H9 (cell line): Measurements from ENCODE around the gene MTG1. TPM values are rescaled to one million over a fixed set of nuclear protein-coding genes. Genes with fewer than 3 reads are reported as not detected.
A peak's percentile ranks its signal among the peaks of the same experiment; 100 is the strongest.

Experiments
- DNase-seq: peaks from one replicate; pipeline ENCODE4 v3.0.0-alpha.2; 2017
- H2AFZ ChIP-seq: one replicate; pipeline ENCODE4 v1.6.1; 2013; ENCODE audit warnings: mild to moderate bottlenecking, low read length, control low read depth, moderate library complexity
- H2AK5ac ChIP-seq: 2 replicates; pipeline ENCODE4 v1.6.1; 2013; ENCODE audit warnings: low read length, control low read depth, mixed read lengths; ENCODE audit not compliant: insufficient read length
- H2BK120ac ChIP-seq: one replicate; pipeline ENCODE4 v1.6.1; 2013; ENCODE audit warnings: low read depth, mild to moderate bottlenecking, low read length, control low read depth, inconsistent platforms; ENCODE audit not compliant: poor library complexity, severe bottlenecking
- H2BK12ac ChIP-seq: 2 replicates; pipeline ENCODE4 v1.6.1; 2013; ENCODE audit warnings: low read length, control low read depth, mixed read lengths, low read depth; ENCODE audit not compliant: insufficient read length
- H2BK15ac ChIP-seq: 2 replicates; pipeline ENCODE4 v1.6.1; 2013; ENCODE audit warnings: low read depth, low read length, control low read depth
- H2BK20ac ChIP-seq: one replicate; pipeline ENCODE4 v1.6.1; 2013; ENCODE audit warnings: low read depth, mild to moderate bottlenecking, low read length, control low read depth, inconsistent platforms; ENCODE audit not compliant: poor library complexity, severe bottlenecking
- H2BK5ac ChIP-seq: 2 replicates; pipeline ENCODE4 v1.6.1; 2013; ENCODE audit warnings: low read length, control low read depth, mixed read lengths; ENCODE audit not compliant: insufficient read length
- H3K14ac ChIP-seq: 2 replicates; pipeline ENCODE4 v1.6.1; 2013; ENCODE audit warnings: low read length, control low read depth; ENCODE audit not compliant: insufficient read depth
- H3K18ac ChIP-seq: 2 replicates; pipeline ENCODE4 v1.6.1; 2013; ENCODE audit warnings: low read depth, mild to moderate bottlenecking, mixed read lengths, low read length, control low read depth; ENCODE audit not compliant: insufficient read length
- H3K23ac ChIP-seq: 2 replicates; pipeline ENCODE4 v1.6.1; 2013; ENCODE audit warnings: low read length, control low read depth, mixed read lengths, low read depth; ENCODE audit not compliant: insufficient read length
- H3K23me2 ChIP-seq: 2 replicates; pipeline ENCODE4 v1.6.1; 2013; ENCODE audit warnings: low read depth, mild to moderate bottlenecking, mixed read lengths, low read length, control low read depth; ENCODE audit not compliant: insufficient read length, poor library complexity, severe bottlenecking
- H3K27ac ChIP-seq: 2 replicates; pipeline ENCODE4 v1.5.1; 2013; ENCODE audit warnings: low read length, control low read depth, mixed read lengths, low read depth; ENCODE audit not compliant: insufficient read length
- H3K27me3 ChIP-seq: 2 replicates; pipeline ENCODE4 v1.6.1; 2013; ENCODE audit warnings: low read length, control low read depth, inconsistent platforms; ENCODE audit not compliant: insufficient read depth
- H3K4ac ChIP-seq: 2 replicates; pipeline ENCODE4 v1.6.1; 2013; ENCODE audit warnings: low read depth, mild to moderate bottlenecking, control low read depth, inconsistent platforms, low read length, moderate library complexity
- H3K4me1 ChIP-seq: 2 replicates; pipeline ENCODE4 v1.6.1; 2013; ENCODE audit warnings: low read length, control low read depth, inconsistent platforms; ENCODE audit not compliant: insufficient read depth
- H3K4me2 ChIP-seq: 2 replicates; pipeline ENCODE4 v1.6.1; 2013; ENCODE audit warnings: low read length, control low read depth, mixed read lengths; ENCODE audit not compliant: insufficient read length, insufficient read depth
- H3K56ac ChIP-seq: 2 replicates; pipeline ENCODE4 v1.6.1; 2013; ENCODE audit warnings: low read depth, mild to moderate bottlenecking, mixed read lengths, low read length, control low read depth; ENCODE audit not compliant: insufficient read length
- H3K79me1 ChIP-seq: 2 replicates; pipeline ENCODE4 v1.6.1; 2013; ENCODE audit warnings: low read depth, mild to moderate bottlenecking, moderate library complexity, low read length, control low read depth, inconsistent platforms; ENCODE audit not compliant: insufficient read depth, poor library complexity, severe bottlenecking
- H3K79me2 ChIP-seq: 2 replicates; pipeline ENCODE4 v1.6.1; 2013; ENCODE audit warnings: low read length, control low read depth, inconsistent platforms; ENCODE audit not compliant: insufficient read depth
- H3K9ac ChIP-seq: 2 replicates; pipeline ENCODE4 v1.6.1; 2013; ENCODE audit warnings: low read length, control low read depth, mixed read lengths; ENCODE audit not compliant: insufficient read length; ENCODE audit errors: extremely low read depth
- H3K9me3 ChIP-seq: one replicate; pipeline ENCODE4 v1.6.1; 2013; ENCODE audit warnings: low read depth, low read length, inconsistent platforms; ENCODE audit not compliant: control insufficient read depth
- H3T11ph ChIP-seq: one replicate; pipeline ENCODE4 v1.6.1; 2013; ENCODE audit warnings: mild to moderate bottlenecking, low read length, control low read depth, inconsistent platforms
- H4K20me1 ChIP-seq: one replicate; pipeline ENCODE4 v1.6.1; 2013; ENCODE audit not compliant: control insufficient read depth, insufficient read length, insufficient read depth
- H4K5ac ChIP-seq: 2 replicates; pipeline ENCODE4 v1.6.1; 2013; ENCODE audit warnings: low read depth, mild to moderate bottlenecking, mixed read lengths, low read length, control low read depth; ENCODE audit not compliant: insufficient read length
- H4K8ac ChIP-seq: replicated peaks from 2 replicates; pipeline ENCODE4 v1.6.1; 2013; ENCODE audit warnings: low read length, control low read depth, mixed read lengths, low read depth; ENCODE audit not compliant: insufficient read length
- H4K91ac ChIP-seq: 2 replicates; pipeline ENCODE4 v1.6.1; 2013; ENCODE audit warnings: low read depth, mild to moderate bottlenecking, moderate library complexity, mixed read lengths, low read length, control low read depth; ENCODE audit not compliant: insufficient read length
- H3K27ac Mint-ChIP-seq, 3 experiments: 2 replicates in 2 of 3; 3 replicates in 1 of 3; pipeline ENCODE4 v1.8.0; 2020 to 2021; ENCODE audit warnings: mixed read lengths in 3 of 3, mild to moderate bottlenecking in 1 of 3, moderate library complexity in 1 of 3
- H3K27me3 Mint-ChIP-seq: 2 replicates; pipeline ENCODE4 v1.8.0; 2021; ENCODE audit warnings: low read depth, mild to moderate bottlenecking, moderate library complexity, mixed read lengths
- H3K36me3 Mint-ChIP-seq, 3 experiments: 2 replicates in 2 of 3; 3 replicates in 1 of 3; pipeline ENCODE4 v1.8.0; 2020 to 2021; ENCODE audit warnings: low read depth in 3 of 3, mixed read lengths in 3 of 3; ENCODE audit not compliant: insufficient read depth in 1 of 3
- H3K4me1 Mint-ChIP-seq, 2 experiments: 2 replicates each; pipeline ENCODE4 v1.8.0; 2020; ENCODE audit warnings: mixed read lengths in 2 of 2
- H3K4me3 Mint-ChIP-seq, 2 experiments: 2 replicates in 1 of 2; 3 replicates in 1 of 2; pipeline ENCODE4 v1.8.0; 2020 to 2021; ENCODE audit warnings: mild to moderate bottlenecking in 2 of 2, mixed read lengths in 2 of 2, moderate library complexity in 1 of 2
- H3K9me3 Mint-ChIP-seq, 2 experiments: 2 replicates in 1 of 2; 3 replicates in 1 of 2; pipeline ENCODE4 v1.8.0; 2020; ENCODE audit warnings: mild to moderate bottlenecking in 2 of 2, mixed read lengths in 2 of 2, moderate library complexity in 1 of 2
- WGBS: extraction: QIAGEN DNeasy Blood & Tissue Kit; methylation state at CpG from one replicate; pipeline ENCODE4 v1.1.7; 2013; ENCODE audit warnings: missing lambda C conversion rate, low lambda C conversion rate, mixed read lengths; ENCODE audit not compliant: insufficient read length; ENCODE audit errors: extremely low coverage; 5-methylcytosine and 5-hydroxymethylcytosine counted together
- total RNA-seq: library from RNA; stranded (reverse); gene quantifications from 2 replicates; pipeline ENCODE4 v1.2.1, GENCODE V29; 2021
- TF ChIP-seq, protein P1 (sequence below): fragments of 200-600 bp; sonication (generic); conservative IDR thresholded peaks from 3 replicates; pipeline ENCODE4 v1.8.0; 2021; ENCODE audit warnings: antibody characterized with exemption, mild to moderate bottlenecking

MTG1 gene
- total RNA-seq, 1 experiment from 2014 or later: 65.3 TPM

DNA sequence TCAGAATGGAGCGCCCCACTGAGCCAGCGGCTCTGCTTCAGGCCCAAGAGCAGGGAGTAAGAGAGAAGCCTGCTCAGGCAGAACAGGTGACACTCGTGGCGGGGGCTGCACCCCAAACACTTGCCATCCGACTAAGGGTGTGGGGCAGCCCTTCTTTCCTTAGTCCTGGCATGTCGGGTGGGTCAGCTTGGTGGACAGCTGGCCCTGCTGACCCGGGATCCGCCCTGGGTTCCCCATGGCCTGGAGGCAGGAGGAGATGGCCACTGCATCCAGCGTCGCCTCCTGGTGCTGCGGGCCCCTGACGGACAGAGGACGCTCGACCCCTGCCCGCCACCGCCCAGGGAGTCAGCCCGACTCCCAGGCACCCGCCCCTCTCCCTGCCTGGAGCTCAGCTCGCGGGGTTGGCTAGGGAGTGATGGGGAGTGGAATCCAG is 16.1 kb upstream of the MTG1 start:
- DNase-seq: no peak

More for the DNA sequence above, 16.1 kb upstream of the MTG1 start:
- Histone ChIP-seq H2BK20ac (no peak overlapping the region), H3K79me1 (no peaks in the 10 kb centered on the region), H3K9ac (no peak overlapping the region), H2AK5ac (no peak overlapping the region), H3K4me2 (peak overlapping the region; percentile 62), H2BK120ac (no peak overlapping the region), H3K18ac (no peak overlapping the region), H4K5ac (no peak overlapping the region), H2AFZ (no peak overlapping the region), H3K4ac (no peak overlapping the region), H3K56ac (no peak overlapping the region), H4K8ac (no peak overlapping the region), H3K4me1 (no peaks in the 10 kb centered on the region), H4K91ac (no peak overlapping the region), H2BK5ac (no peak overlapping the region), H3K9me3 (no peaks in the 10 kb centered on the region), H3K79me2 (no peaks in the 10 kb centered on the region), H3T11ph (no peak overlapping the region), H2BK15ac (no peak overlapping the region), H3K23me2 (peaks cover 8% of the 10 kb centered on the region), H2BK12ac (no peak overlapping the region), H4K20me1 (no peaks in the 10 kb centered on the region), H3K27me3 (peaks cover 18% of the 10 kb centered on the region), H3K14ac (no peak overlapping the region), H3K23ac (no peak overlapping the region), H3K27ac (no peak overlapping the region)
- H3K4me3 Mint-ChIP-seq: peak overlapping the region; percentile 65 to 85
- peaks cover 0 to 5% of the 10 kb centered on the region in 2 experiments; a peak in 2 of 4 replicates for H3K4me1 Mint-ChIP-seq
- WGBS: no CpG with 5 or more reads among the region's 20 CpGs
- peaks cover 0 to 3% of the 10 kb centered on the region in 2 experiments; a peak in 2 of 5 replicates for H3K9me3 Mint-ChIP-seq
- H3K27me3 Mint-ChIP-seq: peaks cover 58% of the 10 kb centered on the region
- TF ChIP-seq, protein P1, sequence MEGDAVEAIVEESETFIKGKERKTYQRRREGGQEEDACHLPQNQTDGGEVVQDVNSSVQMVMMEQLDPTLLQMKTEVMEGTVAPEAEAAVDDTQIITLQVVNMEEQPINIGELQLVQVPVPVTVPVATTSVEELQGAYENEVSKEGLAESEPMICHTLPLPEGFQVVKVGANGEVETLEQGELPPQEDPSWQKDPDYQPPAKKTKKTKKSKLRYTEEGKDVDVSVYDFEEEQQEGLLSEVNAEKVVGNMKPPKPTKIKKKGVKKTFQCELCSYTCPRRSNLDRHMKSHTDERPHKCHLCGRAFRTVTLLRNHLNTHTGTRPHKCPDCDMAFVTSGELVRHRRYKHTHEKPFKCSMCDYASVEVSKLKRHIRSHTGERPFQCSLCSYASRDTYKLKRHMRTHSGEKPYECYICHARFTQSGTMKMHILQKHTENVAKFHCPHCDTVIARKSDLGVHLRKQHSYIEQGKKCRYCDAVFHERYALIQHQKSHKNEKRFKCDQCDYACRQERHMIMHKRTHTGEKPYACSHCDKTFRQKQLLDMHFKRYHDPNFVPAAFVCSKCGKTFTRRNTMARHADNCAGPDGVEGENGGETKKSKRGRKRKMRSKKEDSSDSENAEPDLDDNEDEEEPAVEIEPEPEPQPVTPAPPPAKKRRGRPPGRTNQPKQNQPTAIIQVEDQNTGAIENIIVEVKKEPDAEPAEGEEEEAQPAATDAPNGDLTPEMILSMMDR: no peak
- H3K36me3 Mint-ChIP-seq: peaks cover 0 to 5% (median 1%) of the 10 kb centered on the region in 3 experiments; a peak in 1 of 7 replicates
- no peak overlapping the region for H3K27ac Mint-ChIP-seq
